GM12878 (cell line): ENCODE results near the gene TTC16. TPM values are rescaled to one million over a fixed set of nuclear protein-coding genes. Genes with fewer than 3 reads are reported as not detected.

Experiments
- ATAC-seq: fragments of 200-7000 bp; cut with Tn5 transposase; 3 replicates; pipeline ENCODE4 v1.9.1; 2020; ENCODE audit warnings: mild to moderate bottlenecking, moderate library complexity
- BruUV-seq: library from RNA; stranded (reverse); fragments of 400-500 nt; replicated peaks from 2 replicates; lab custom pipeline; 2021; lab: Mats Ljungman, UMichigan
- CTCF ChIA-PET: fragments of 300-600 bp; sonication (Branson Sonifier 250); formaldehyde crosslinking; extraction: SDS; loops from one replicate; lab custom pipeline; 2021; ENCODE audit warnings: inconsistent platforms; lab: Yijun Ruan, JAX
- POLR2A ChIA-PET: fragments of 350-600 bp; formaldehyde crosslinking; extraction: SDS; loops from one replicate; lab custom pipeline; 2021; ENCODE audit warnings: inconsistent platforms; lab: Charles Lee
- RAD21 ChIA-PET: fragments of 300-600 bp; sonication (Branson Sonifier 250); formaldehyde crosslinking; loops from one replicate; lab custom pipeline; 2023; ENCODE audit warnings: antibody characterized with exemption; ENCODE audit not compliant: unreplicated experiment; lab: Charles Lee
- SMC1A ChIA-PET: fragments of 300-600 bp; sonication (Branson Sonifier 250); formaldehyde crosslinking; loops from one replicate; lab custom pipeline; 2023; ENCODE audit not compliant: unreplicated experiment, uncharacterized antibody; lab: Charles Lee
- DNase-seq: peaks from one replicate; pipeline ENCODE4 v3.0.0-alpha.2; 2011; ENCODE audit warnings: low read depth, low spot score
- FAIRE-seq: peaks from 3 replicates; lab custom pipeline; 2011; peaks lifted over from hg19 to GRCh38; lab: Jason Lieb, UNC
- H2AFZ ChIP-seq: 2 replicates; pipeline ENCODE4 v1.6.0; 2011; ENCODE audit warnings: low read depth, low read length, control low read depth; ENCODE audit not compliant: control insufficient read depth
- H3K27ac ChIP-seq: 2 replicates; pipeline ENCODE4 v1.5.1; 2011; ENCODE audit warnings: control low read depth; ENCODE audit not compliant: control insufficient read depth, insufficient read depth
- H3K27me3 ChIP-seq, 2 experiments: replicated peaks in 1 of 2; 2 replicates each; pipeline versions ENCODE4 v1.6.0 to v1.6.1; 2011; ENCODE audit warnings: low read length in 1 of 2; ENCODE audit not compliant: control insufficient read depth in 2 of 2, insufficient read depth in 2 of 2
- H3K36me3 ChIP-seq, 2 experiments: 2 replicates each; pipeline ENCODE4 v1.5.1; 2011; ENCODE audit warnings: low read length in 1 of 2; ENCODE audit not compliant: control insufficient read depth in 2 of 2, insufficient read depth in 2 of 2
- H3K4me1 ChIP-seq: 2 replicates; pipeline ENCODE4 v1.6.1; 2011; ENCODE audit warnings: mild to moderate bottlenecking, low read length, moderate library complexity, mixed read lengths; ENCODE audit not compliant: control insufficient read depth, insufficient read depth
- H3K4me2 ChIP-seq: 2 replicates; pipeline ENCODE4 v1.6.0; 2011; ENCODE audit warnings: control low read depth; ENCODE audit not compliant: control insufficient read depth, insufficient read depth
- H3K4me3 ChIP-seq: fragments of 200-600 bp; sonication (generic); 2 replicates; pipeline ENCODE4 v1.5.1; 2016
- H3K79me2 ChIP-seq: 2 replicates; pipeline ENCODE4 v1.6.0; 2011; ENCODE audit warnings: low read length; ENCODE audit not compliant: control insufficient read depth, insufficient read depth
- H3K9ac ChIP-seq: 2 replicates; pipeline ENCODE4 v1.8.0; 2011; ENCODE audit warnings: low read length, control low read depth, mixed read lengths; ENCODE audit not compliant: control insufficient read depth, insufficient read depth
- H3K9me3 ChIP-seq: replicated peaks from 3 replicates; pipeline ENCODE4 v1.5.1; 2011; ENCODE audit warnings: mild to moderate bottlenecking, low read length; ENCODE audit not compliant: control insufficient read depth, insufficient read depth
- H4K20me1 ChIP-seq: 2 replicates; pipeline ENCODE4 v1.6.0; 2011; ENCODE audit not compliant: control insufficient read depth, insufficient read depth
- CEBPZ ChIP-seq: fragments of 150-350 bp; IDR thresholded peaks from 2 replicates; pipeline ENCODE4 v1.6.1; 2016; ENCODE audit warnings: low read depth, low read length
- CTCF ChIP-seq, 3 experiments: IDR thresholded peaks in 2 of 3; conservative IDR thresholded peaks in 1 of 3; 2 replicates each; pipeline ENCODE4 v1.5.1; 2011; ENCODE audit warnings: low read depth in 3 of 3, low read length in 3 of 3, mild to moderate bottlenecking in 3 of 3, control low read depth in 2 of 3, moderate library complexity in 2 of 3, inconsistent platforms in 1 of 3, mixed read lengths in 1 of 3; ENCODE audit not compliant: control insufficient read depth in 2 of 3, insufficient read depth in 1 of 3; ENCODE audit errors: extremely low read depth in 1 of 3
- E2F4 ChIP-seq: IDR thresholded peaks from 2 replicates; pipeline ENCODE4 v1.6.1; 2012; ENCODE audit warnings: low read depth, low read length, improper control_type of control experiment
- IRF4 ChIP-seq: IDR thresholded peaks from 2 replicates; pipeline ENCODE4 v1.6.1; 2011; ENCODE audit warnings: low read depth, low read length
- IRF5 ChIP-seq: fragments of 450-650 bp; IDR thresholded peaks from 2 replicates; pipeline ENCODE4 v1.6.1; 2017; ENCODE audit warnings: borderline replicate concordance
- JUND ChIP-seq: IDR thresholded peaks from 2 replicates; pipeline ENCODE4 v1.6.1; 2012; ENCODE audit warnings: low read depth, mild to moderate bottlenecking, low read length, improper control_type of control experiment, moderate library complexity
- KDM1A ChIP-seq: fragments of 200-600 bp; sonication (generic); IDR thresholded peaks from 2 replicates; pipeline ENCODE4 v1.6.1; 2016; ENCODE audit warnings: borderline replicate concordance
- NBN ChIP-seq: fragments of 450-650 bp; IDR thresholded peaks from 2 replicates; pipeline ENCODE4 v1.6.1; 2016
- REST ChIP-seq: IDR thresholded peaks from 2 replicates; pipeline ENCODE4 v1.6.1; 2012; ENCODE audit warnings: mild to moderate bottlenecking, low read depth, low read length
- SPI1 ChIP-seq: IDR thresholded peaks from 2 replicates; pipeline ENCODE4 v1.6.1; 2011; ENCODE audit warnings: low read depth, mild to moderate bottlenecking, low read length, moderate library complexity, borderline replicate concordance; ENCODE audit not compliant: insufficient read depth
- SRF ChIP-seq, 2 experiments: IDR thresholded peaks; 2 replicates each; pipeline ENCODE4 v1.6.1; 2011; ENCODE audit warnings: low read depth in 2 of 2, low read length in 2 of 2, mild to moderate bottlenecking in 1 of 2, moderate library complexity in 1 of 2
- ZNF384 ChIP-seq: IDR thresholded peaks from 2 replicates; pipeline ENCODE4 v1.6.1; 2012; ENCODE audit warnings: low read depth, mild to moderate bottlenecking, low read length, improper control_type of control experiment, borderline replicate concordance
- WGBS: methylation state at CpG from one replicate; pipeline ENCODE4 v1.1.6; 2016; ENCODE audit warnings: low lambda C conversion rate; ENCODE audit not compliant: insufficient replicate concordance, insufficient coverage; ENCODE audit errors: missing lambda C conversion rate; 5-methylcytosine and 5-hydroxymethylcytosine counted together
- in situ Hi-C: fragments of 300-500 bp; cut with MboI; formaldehyde crosslinking; loops from 9 replicates; pipeline ENCODE4 v1.14.3; 2018; ENCODE audit warnings: mixed read lengths
- intact Hi-C: fragments of 100-400 bp; cut with micrococcal nuclease; formaldehyde crosslinking; loops from one replicate; pipeline ENCODE4 v1.14.2; 2022; ENCODE audit not compliant: unreplicated experiment
- polyA plus RNA-seq, 11 experiments: library from polyadenylated mRNA; depleted of rRNA in 4 of 11; unstranded in 6 of 11; stranded (reverse) in 5 of 11; fragments of >200 nt; fragmentation: Nextera tagmentation in 4 of 11; fragmentation: Illumina TruSeq in 1 of 11; extraction: Ambion mirVana in 4 of 11; extraction: Trizol in 1 of 11; gene quantifications; 1 replicate in 1 of 11; 2 replicates in 10 of 11; pipeline versions ENCODE4 v1.2.1 to v1.2.3, GENCODE V29; 2011 to 2016; ENCODE audit warnings: inconsistent platforms in 2 of 11, missing spikeins in 2 of 11, low read depth in 1 of 11
- total RNA-seq, 4 experiments: library from RNA; depleted of rRNA in 3 of 4; stranded (reverse); fragments of >200 nt in 3 of 4; fragmentation: Illumina TruSeq in 1 of 4; extraction: Trizol in 1 of 4; gene quantifications; 2 replicates each; pipeline versions ENCODE4 v1.2.1 to v1.2.3, GENCODE V29; 2013 to 2021

The TTC16 gene
- total and polyA plus RNA-seq, 10 of the 15 experiments (the other 5 are each of a cell fraction or from before 2014, with no cell fraction given): 0.03 TPM; not detected in 9

- H3K4me3 ChIP-seq: no peak overlapping the region
- ATAC-seq (no peak), FAIRE-seq (no peak), DNase-seq (no peak)
- 100% methylated on average over 5 of the region's 5 CpGs for WGBS
- ChIA-PET CTCF (interaction anchor here (1.3 to 1.4 kb wide), 2 partner anchors 10 to 109 kb away, joined by 3 to 4 read pairs; no protein-coding TSS in a partner anchor), POLR2A (interaction anchor here (1.5 kb wide), 1 partner anchor 10 kb away, joined by 3 read pairs; no protein-coding TSS in a partner anchor), RAD21 (no interaction called here), SMC1A (interaction anchor here (1.6 kb wide), 1 partner anchor 108 kb away, joined by 4 read pairs; no protein-coding TSS in a partner anchor)
- no peaks in the 10 kb centered on the region for H3K9me3 ChIP-seq
- no peak overlapping the region for H3K9ac ChIP-seq
- H3K4me2 ChIP-seq: no peak overlapping the region
- peaks cover under 1 to 8% of the 10 kb centered on the region in 2 experiments for H3K36me3 ChIP-seq
- 0 out of 2 replicates have a peak, but pooled peaks cover 2% of the 10 kb centered on the region for H4K20me1 ChIP-seq
- no peak overlapping the region for H3K27ac ChIP-seq
- intact Hi-C loops (no loop called here), in situ Hi-C loops (no loop called here)
- BruUV-seq: no TSS peak
- no peak overlapping the region for H2AFZ ChIP-seq
- no peaks in the 10 kb centered on the region; the same call in 1 of the 2 replicates for H3K79me2 ChIP-seq
- no peaks in the 10 kb centered on the region for H3K27me3 ChIP-seq
- no peaks in the 10 kb centered on the region for H3K4me1 ChIP-seq
- TF ChIP-seq CEBPZ: no peak
- no peak for TF ChIP-seq IRF4
- TF ChIP-seq E2F4: no peak
- no peak for TF ChIP-seq REST
- TF ChIP-seq JUND: no peak
- TF ChIP-seq NBN: no peak
- TF ChIP-seq IRF5: no peak
- TF ChIP-seq ZNF384: no peak
- no peak for TF ChIP-seq SRF (IDR thresholded peaks at IDR 0.05; ENCODE audit: low read depth in 2 of 2, low read length in 2 of 2)
- no peak for TF ChIP-seq SPI1
- TF ChIP-seq CTCF (IDR thresholded peaks at IDR 0.05 in 2 of 3, conservative IDR thresholded peaks at IDR 0.05 in 1 of 3; ENCODE audit: control insufficient read depth in 2 of 3, extremely low read depth in 1 of 3, insufficient read depth in 1 of 3, low read depth in 3 of 3, low read length in 3 of 3): no peak
- no peak for TF ChIP-seq KDM1A
Observed at GRCh38 chr9:127761061-127761460, 45.2 kb downstream of the TTC16 start.
